DND-41 (cell line): ENCODE measurements around the gene NT5DC3.

Experiments
- EZH2 ChIP-seq: IDR thresholded peaks from 3 replicates; pipeline ENCODE4 v1.6.1; 2012; ENCODE audit warnings: borderline replicate concordance, low read depth, mild to moderate bottlenecking, moderate library complexity, low read length, inconsistent platforms; ENCODE audit not compliant: severe bottlenecking
- TF ChIP-seq, protein P1 (sequence below): IDR thresholded peaks from 2 replicates; pipeline ENCODE4 v1.5.1; 2012; ENCODE audit warnings: borderline replicate concordance, low read length, moderate library complexity, mild to moderate bottlenecking; ENCODE audit not compliant: poor library complexity, severe bottlenecking; ENCODE audit errors: extremely low read depth

DNA sequence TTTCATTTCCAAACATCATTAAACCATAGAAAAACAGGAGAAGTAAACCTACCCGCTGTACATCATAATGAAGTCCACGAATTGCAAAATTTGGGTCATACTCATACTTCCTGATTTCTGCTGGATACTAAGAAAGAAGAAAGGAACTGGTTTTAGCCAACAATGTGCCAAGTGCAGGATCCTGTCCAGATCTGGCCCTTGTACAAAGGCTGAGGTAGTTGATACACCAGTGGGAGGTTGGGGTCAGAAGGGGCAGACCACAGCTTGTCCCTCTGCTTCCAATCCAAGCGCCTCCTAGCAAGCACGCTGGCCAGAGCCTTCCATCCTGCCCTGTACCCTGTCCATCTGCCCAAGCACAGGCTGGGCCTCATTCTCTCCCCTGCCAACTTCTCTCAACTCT, 34.2 kb downstream of the NT5DC3 start:
- TF ChIP-seq, protein P1, sequence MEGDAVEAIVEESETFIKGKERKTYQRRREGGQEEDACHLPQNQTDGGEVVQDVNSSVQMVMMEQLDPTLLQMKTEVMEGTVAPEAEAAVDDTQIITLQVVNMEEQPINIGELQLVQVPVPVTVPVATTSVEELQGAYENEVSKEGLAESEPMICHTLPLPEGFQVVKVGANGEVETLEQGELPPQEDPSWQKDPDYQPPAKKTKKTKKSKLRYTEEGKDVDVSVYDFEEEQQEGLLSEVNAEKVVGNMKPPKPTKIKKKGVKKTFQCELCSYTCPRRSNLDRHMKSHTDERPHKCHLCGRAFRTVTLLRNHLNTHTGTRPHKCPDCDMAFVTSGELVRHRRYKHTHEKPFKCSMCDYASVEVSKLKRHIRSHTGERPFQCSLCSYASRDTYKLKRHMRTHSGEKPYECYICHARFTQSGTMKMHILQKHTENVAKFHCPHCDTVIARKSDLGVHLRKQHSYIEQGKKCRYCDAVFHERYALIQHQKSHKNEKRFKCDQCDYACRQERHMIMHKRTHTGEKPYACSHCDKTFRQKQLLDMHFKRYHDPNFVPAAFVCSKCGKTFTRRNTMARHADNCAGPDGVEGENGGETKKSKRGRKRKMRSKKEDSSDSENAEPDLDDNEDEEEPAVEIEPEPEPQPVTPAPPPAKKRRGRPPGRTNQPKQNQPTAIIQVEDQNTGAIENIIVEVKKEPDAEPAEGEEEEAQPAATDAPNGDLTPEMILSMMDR: no peak
- TF ChIP-seq EZH2: no peak
